ENCODE data around the gene ARHGAP15. TPM values are rescaled to one million over a fixed set of nuclear protein-coding genes. Genes with fewer than 3 reads are reported as not detected.

The ARHGAP15 gene
- total and polyA plus RNA-seq, 12 donors = 1.3 to 7.7 (median 2.8) TPM

GRCh38 chr2:143764706-143765105 is 635.5 kb downstream of the ARHGAP15 start:
- no peak overlapping the region for H3K27ac ChIP-seq
- intact Hi-C loops (cut with DNase I) = no loop called here
- H3K36me3 ChIP-seq = peaks cover 0 to 12% (median 0%) of the 10 kb centered on the region in 9 donors
- ATAC-seq (no peak), DNase-seq (no peak)
- H3K27me3 ChIP-seq = no peaks in the 10 kb centered on the region
- no peaks in the 10 kb centered on the region for H3K4me1 ChIP-seq
- no peak overlapping the region for H3K4me3 ChIP-seq
- no peak for TF ChIP-seq CTCF (IDR thresholded peaks at IDR 0.05)
- no peaks in the 10 kb centered on the region for H3K9me3 ChIP-seq

GRCh38 chr2:143768991-143769390 is 639.8 kb downstream of the ARHGAP15 start:
- Histone ChIP-seq H3K4me3 (no peak overlapping the region), H3K27ac (no peak overlapping the region), H3K4me1 (no peaks in the 10 kb centered on the region), H3K27me3 (no peaks in the 10 kb centered on the region), H3K36me3 (peaks cover 0 to 12% (median 0%) of the 10 kb centered on the region in 9 donors), H3K9me3 (no peaks in the 10 kb centered on the region)
- no peak for TF ChIP-seq CTCF (IDR thresholded peaks at IDR 0.05)
- no peak for DNase-seq
- WGBS, 2 donors = 85 to 94% methylated on average over 1 of the region's 1 CpG
- ATAC-seq = no peak
- intact Hi-C loops (cut with DNase I) = no loop called here

GRCh38 chr2:143771939-143772338 is 642.7 kb downstream of the ARHGAP15 start:
- no peak overlapping the region for H3K27ac ChIP-seq
- peaks cover 0 to 12% (median 0%) of the 10 kb centered on the region in 9 donors for H3K36me3 ChIP-seq
- 58 to 68% methylated on average over 6 of the region's 6 CpGs for WGBS, 2 donors
- H3K4me3 ChIP-seq = no peak overlapping the region
- intact Hi-C loops (cut with DNase I) = no loop called here
- DNase-seq (no peak), ATAC-seq (no peak)
- no peaks in the 10 kb centered on the region for H3K4me1 ChIP-seq
- no peaks in the 10 kb centered on the region for H3K9me3 ChIP-seq
- TF ChIP-seq CTCF (IDR thresholded peaks at IDR 0.05) = no peak
- no peaks in the 10 kb centered on the region for H3K27me3 ChIP-seq

GRCh38 chr2:143776526-143777297 is 647.5 kb downstream of the ARHGAP15 start:
- 93% methylated on average over 4 of the region's 4 CpGs for WGBS, 2 donors
- TF ChIP-seq CTCF (IDR thresholded peaks at IDR 0.05) = no peak
- intact Hi-C loops (cut with DNase I) = no loop called here
- ATAC-seq (no peak), DNase-seq (no peak)
- Histone ChIP-seq H3K27ac (no peak overlapping the region), H3K27me3 (no peaks in the 10 kb centered on the region), H3K4me1 (no peaks in the 10 kb centered on the region), H3K4me3 (no peak overlapping the region), H3K9me3 (no peaks in the 10 kb centered on the region), H3K36me3 (no peaks in the 10 kb centered on the region)

Data from heart right ventricle (tissue), 16 donors.